GM12878 (cell line): ENCODE measurements around the gene PRKCD. TPM values are rescaled to one million over a fixed set of nuclear protein-coding genes. Genes with fewer than 3 reads are reported as not detected.

Source experiments
- ASH2L ChIP-seq: fragments of 300-600, 200-600 bp; sonication (generic); IDR thresholded peaks from 2 replicates; pipeline ENCODE4 v1.6.1; 2017; ENCODE audit warnings: low read depth, mild to moderate bottlenecking, borderline replicate concordance
- BACH1 ChIP-seq: fragments of 450-650 bp; IDR thresholded peaks from 2 replicates; pipeline ENCODE4 v1.6.1; 2017; ENCODE audit warnings: mild to moderate bottlenecking, borderline replicate concordance
- BMI1 ChIP-seq: fragments of 450-650 bp; IDR thresholded peaks from 2 replicates; pipeline ENCODE4 v1.6.1; 2016; ENCODE audit warnings: mild to moderate bottlenecking, moderate library complexity, borderline replicate concordance
- CEBPB ChIP-seq, 2 experiments: fragments of 150-350 bp in 1 of 2; IDR thresholded peaks; 2 replicates each; pipeline ENCODE4 v1.6.1; 2012 to 2014; ENCODE audit warnings: low read depth in 2 of 2, low read length in 2 of 2, borderline replicate concordance in 1 of 2, inconsistent platforms in 1 of 2
- HDAC6 ChIP-seq: fragments of 200-600 bp; sonication (generic); IDR thresholded peaks from one replicate; pipeline ENCODE4 v1.8.0; 2017; ENCODE audit warnings: antibody characterized with exemption; ENCODE audit not compliant: unreplicated experiment
- IKZF2 ChIP-seq, 2 experiments: fragments of 450-650 bp; IDR thresholded peaks; 2 replicates each; pipeline ENCODE4 v1.6.1; 2017; ENCODE audit warnings: mild to moderate bottlenecking in 2 of 2, moderate library complexity in 2 of 2
- LARP7 ChIP-seq: fragments of 450-650 bp; IDR thresholded peaks from 2 replicates; pipeline ENCODE4 v1.6.1; 2017; ENCODE audit warnings: mild to moderate bottlenecking
- MEF2B ChIP-seq: fragments of 450-650 bp; IDR thresholded peaks from 2 replicates; pipeline ENCODE4 v1.6.1; 2018; ENCODE audit warnings: mild to moderate bottlenecking, moderate library complexity; ENCODE audit not compliant: partially characterized antibody, poor library complexity, severe bottlenecking
- MTA2 ChIP-seq: fragments of 450-650 bp; IDR thresholded peaks from 2 replicates; pipeline ENCODE4 v1.6.1; 2016; ENCODE audit warnings: low read depth, mild to moderate bottlenecking, moderate library complexity
- NRF1 ChIP-seq: conservative IDR thresholded peaks from 2 replicates; pipeline ENCODE4 v1.6.1; 2011; ENCODE audit warnings: mild to moderate bottlenecking, low read depth, low read length, improper control_type of control experiment
- TCF12 ChIP-seq: IDR thresholded peaks from 2 replicates; pipeline ENCODE4 v1.6.1; 2011; ENCODE audit warnings: low read depth, mild to moderate bottlenecking, low read length
- TCF3 ChIP-seq: IDR thresholded peaks from 2 replicates; pipeline ENCODE4 v1.6.1; 2012; ENCODE audit warnings: low read depth, mild to moderate bottlenecking, low read length, borderline replicate concordance; ENCODE audit not compliant: insufficient read depth
- ZZZ3 ChIP-seq: IDR thresholded peaks from 2 replicates; pipeline ENCODE4 v1.6.1; 2011; ENCODE audit warnings: low read depth; ENCODE audit not compliant: control insufficient read depth, insufficient read length
- polyA plus RNA-seq, 11 experiments: library from polyadenylated mRNA; depleted of rRNA in 4 of 11; unstranded in 6 of 11; stranded (reverse) in 5 of 11; fragments of >200 nt; fragmentation: Nextera tagmentation in 4 of 11; fragmentation: Illumina TruSeq in 1 of 11; extraction: Ambion mirVana in 4 of 11; extraction: Trizol in 1 of 11; gene quantifications; 1 replicate in 1 of 11; 2 replicates in 10 of 11; pipeline versions ENCODE4 v1.2.1 to v1.2.3, GENCODE V29; 2011 to 2016; ENCODE audit warnings: inconsistent platforms in 2 of 11, missing spikeins in 2 of 11, low read depth in 1 of 11
- total RNA-seq, 4 experiments: library from RNA; depleted of rRNA in 3 of 4; stranded (reverse); fragments of >200 nt in 3 of 4; fragmentation: Illumina TruSeq in 1 of 4; extraction: Trizol in 1 of 4; gene quantifications; 2 replicates each; pipeline versions ENCODE4 v1.2.1 to v1.2.3, GENCODE V29; 2013 to 2021
- TF ChIP-seq, protein P1 (sequence below): fragments of 450-650 bp; conservative IDR thresholded peaks from 2 replicates; pipeline ENCODE4 v1.6.1; 2017; ENCODE audit warnings: mild to moderate bottlenecking, moderate library complexity
- TF ChIP-seq, protein P2 (sequence below): fragments of 450-650 bp; IDR thresholded peaks from 2 replicates; pipeline ENCODE4 v1.6.1; 2017; ENCODE audit warnings: antibody characterized with exemption, mild to moderate bottlenecking, moderate library complexity
- TF ChIP-seq, protein P3 (sequence below): IDR thresholded peaks from 2 replicates; pipeline ENCODE4 v1.6.1; 2012; ENCODE audit warnings: low read depth, low read length, improper control_type of control experiment
- TF ChIP-seq, protein P4 (sequence below): fragments of 450-650 bp; IDR thresholded peaks from 2 replicates; pipeline ENCODE4 v1.6.1; 2017; ENCODE audit warnings: borderline replicate concordance
- TF ChIP-seq, protein P5 (sequence below): fragments of 450-650 bp; formaldehyde crosslinking; IDR thresholded peaks from 2 replicates; pipeline ENCODE4 v1.5.0; 2022; ENCODE audit warnings: mild to moderate bottlenecking, missing genetic modification characterization

The PRKCD gene
- total and polyA plus RNA-seq, 10 of the 15 experiments (the other 5 are each of a cell fraction or from before 2014, with no cell fraction given) = 10.0 to 114 (median 42.4) TPM

DNA sequence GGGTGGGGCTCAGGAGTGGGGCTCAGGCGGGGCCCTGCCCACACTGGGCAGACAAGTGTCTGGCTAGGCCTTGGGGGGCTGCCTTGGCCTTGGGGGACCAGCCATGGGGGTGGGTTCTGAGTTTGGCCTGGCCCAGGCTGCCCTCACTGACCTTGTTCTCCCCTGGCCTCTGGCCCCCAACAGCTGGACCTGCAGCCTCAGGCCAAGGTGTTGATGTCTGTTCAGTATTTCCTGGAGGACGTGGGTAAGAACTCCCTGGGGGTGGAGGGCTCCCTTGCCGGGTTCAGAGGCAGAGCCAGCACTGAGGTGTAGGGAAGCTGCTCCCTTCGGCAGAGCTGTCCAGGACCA is 20.0 kb downstream of the PRKCD start (continued):
- TF ChIP-seq, protein P1, sequence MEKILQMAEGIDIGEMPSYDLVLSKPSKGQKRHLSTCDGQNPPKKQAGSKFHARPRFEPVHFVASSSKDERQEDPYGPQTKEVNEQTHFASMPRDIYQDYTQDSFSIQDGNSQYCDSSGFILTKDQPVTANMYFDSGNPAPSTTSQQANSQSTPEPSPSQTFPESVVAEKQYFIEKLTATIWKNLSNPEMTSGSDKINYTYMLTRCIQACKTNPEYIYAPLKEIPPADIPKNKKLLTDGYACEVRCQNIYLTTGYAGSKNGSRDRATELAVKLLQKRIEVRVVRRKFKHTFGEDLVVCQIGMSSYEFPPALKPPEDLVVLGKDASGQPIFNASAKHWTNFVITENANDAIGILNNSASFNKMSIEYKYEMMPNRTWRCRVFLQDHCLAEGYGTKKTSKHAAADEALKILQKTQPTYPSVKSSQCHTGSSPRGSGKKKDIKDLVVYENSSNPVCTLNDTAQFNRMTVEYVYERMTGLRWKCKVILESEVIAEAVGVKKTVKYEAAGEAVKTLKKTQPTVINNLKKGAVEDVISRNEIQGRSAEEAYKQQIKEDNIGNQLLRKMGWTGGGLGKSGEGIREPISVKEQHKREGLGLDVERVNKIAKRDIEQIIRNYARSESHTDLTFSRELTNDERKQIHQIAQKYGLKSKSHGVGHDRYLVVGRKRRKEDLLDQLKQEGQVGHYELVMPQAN = 0 out of 2 replicates have a peak, but pooled peaks have one; percentile 20
- TF ChIP-seq CEBPB (IDR thresholded peaks at IDR 0.05; ENCODE audit: borderline replicate concordance in 1 of 2, low read depth in 2 of 2, low read length in 2 of 2) = no peak
- no peak for TF ChIP-seq BACH1
- no peak for TF ChIP-seq TCF3
- TF ChIP-seq ASH2L = no peak
- TF ChIP-seq TCF12 = no peak
- TF ChIP-seq LARP7 = peak; percentile 53; the same call in 1 of the 2 replicates
- TF ChIP-seq MEF2B = peak; percentile 51
- TF ChIP-seq, protein P2, sequence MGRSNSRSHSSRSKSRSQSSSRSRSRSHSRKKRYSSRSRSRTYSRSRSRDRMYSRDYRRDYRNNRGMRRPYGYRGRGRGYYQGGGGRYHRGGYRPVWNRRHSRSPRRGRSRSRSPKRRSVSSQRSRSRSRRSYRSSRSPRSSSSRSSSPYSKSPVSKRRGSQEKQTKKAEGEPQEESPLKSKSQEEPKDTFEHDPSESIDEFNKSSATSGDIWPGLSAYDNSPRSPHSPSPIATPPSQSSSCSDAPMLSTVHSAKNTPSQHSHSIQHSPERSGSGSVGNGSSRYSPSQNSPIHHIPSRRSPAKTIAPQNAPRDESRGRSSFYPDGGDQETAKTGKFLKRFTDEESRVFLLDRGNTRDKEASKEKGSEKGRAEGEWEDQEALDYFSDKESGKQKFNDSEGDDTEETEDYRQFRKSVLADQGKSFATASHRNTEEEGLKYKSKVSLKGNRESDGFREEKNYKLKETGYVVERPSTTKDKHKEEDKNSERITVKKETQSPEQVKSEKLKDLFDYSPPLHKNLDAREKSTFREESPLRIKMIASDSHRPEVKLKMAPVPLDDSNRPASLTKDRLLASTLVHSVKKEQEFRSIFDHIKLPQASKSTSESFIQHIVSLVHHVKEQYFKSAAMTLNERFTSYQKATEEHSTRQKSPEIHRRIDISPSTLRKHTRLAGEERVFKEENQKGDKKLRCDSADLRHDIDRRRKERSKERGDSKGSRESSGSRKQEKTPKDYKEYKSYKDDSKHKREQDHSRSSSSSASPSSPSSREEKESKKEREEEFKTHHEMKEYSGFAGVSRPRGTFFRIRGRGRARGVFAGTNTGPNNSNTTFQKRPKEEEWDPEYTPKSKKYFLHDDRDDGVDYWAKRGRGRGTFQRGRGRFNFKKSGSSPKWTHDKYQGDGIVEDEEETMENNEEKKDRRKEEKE = no peak
- TF ChIP-seq, protein P3, sequence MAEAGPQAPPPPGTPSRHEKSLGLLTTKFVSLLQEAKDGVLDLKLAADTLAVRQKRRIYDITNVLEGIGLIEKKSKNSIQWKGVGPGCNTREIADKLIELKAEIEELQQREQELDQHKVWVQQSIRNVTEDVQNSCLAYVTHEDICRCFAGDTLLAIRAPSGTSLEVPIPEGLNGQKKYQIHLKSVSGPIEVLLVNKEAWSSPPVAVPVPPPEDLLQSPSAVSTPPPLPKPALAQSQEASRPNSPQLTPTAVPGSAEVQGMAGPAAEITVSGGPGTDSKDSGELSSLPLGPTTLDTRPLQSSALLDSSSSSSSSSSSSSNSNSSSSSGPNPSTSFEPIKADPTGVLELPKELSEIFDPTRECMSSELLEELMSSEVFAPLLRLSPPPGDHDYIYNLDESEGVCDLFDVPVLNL = no peak
- TF ChIP-seq MTA2 = no peak
- TF ChIP-seq, protein P4, sequence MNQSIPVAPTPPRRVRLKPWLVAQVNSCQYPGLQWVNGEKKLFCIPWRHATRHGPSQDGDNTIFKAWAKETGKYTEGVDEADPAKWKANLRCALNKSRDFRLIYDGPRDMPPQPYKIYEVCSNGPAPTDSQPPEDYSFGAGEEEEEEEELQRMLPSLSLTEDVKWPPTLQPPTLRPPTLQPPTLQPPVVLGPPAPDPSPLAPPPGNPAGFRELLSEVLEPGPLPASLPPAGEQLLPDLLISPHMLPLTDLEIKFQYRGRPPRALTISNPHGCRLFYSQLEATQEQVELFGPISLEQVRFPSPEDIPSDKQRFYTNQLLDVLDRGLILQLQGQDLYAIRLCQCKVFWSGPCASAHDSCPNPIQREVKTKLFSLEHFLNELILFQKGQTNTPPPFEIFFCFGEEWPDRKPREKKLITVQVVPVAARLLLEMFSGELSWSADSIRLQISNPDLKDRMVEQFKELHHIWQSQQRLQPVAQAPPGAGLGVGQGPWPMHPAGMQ = no peak
- TF ChIP-seq IKZF2 (IDR thresholded peaks at IDR 0.05) = peak in 1 of 2 experiments; percentile 36; a peak in 1 of 4 replicates
- TF ChIP-seq ZZZ3 = no peak
- 0 out of 2 replicates have a peak, but pooled peaks have one; percentile 16 for TF ChIP-seq BMI1
- no peak for TF ChIP-seq NRF1
- TF ChIP-seq, protein P5, sequence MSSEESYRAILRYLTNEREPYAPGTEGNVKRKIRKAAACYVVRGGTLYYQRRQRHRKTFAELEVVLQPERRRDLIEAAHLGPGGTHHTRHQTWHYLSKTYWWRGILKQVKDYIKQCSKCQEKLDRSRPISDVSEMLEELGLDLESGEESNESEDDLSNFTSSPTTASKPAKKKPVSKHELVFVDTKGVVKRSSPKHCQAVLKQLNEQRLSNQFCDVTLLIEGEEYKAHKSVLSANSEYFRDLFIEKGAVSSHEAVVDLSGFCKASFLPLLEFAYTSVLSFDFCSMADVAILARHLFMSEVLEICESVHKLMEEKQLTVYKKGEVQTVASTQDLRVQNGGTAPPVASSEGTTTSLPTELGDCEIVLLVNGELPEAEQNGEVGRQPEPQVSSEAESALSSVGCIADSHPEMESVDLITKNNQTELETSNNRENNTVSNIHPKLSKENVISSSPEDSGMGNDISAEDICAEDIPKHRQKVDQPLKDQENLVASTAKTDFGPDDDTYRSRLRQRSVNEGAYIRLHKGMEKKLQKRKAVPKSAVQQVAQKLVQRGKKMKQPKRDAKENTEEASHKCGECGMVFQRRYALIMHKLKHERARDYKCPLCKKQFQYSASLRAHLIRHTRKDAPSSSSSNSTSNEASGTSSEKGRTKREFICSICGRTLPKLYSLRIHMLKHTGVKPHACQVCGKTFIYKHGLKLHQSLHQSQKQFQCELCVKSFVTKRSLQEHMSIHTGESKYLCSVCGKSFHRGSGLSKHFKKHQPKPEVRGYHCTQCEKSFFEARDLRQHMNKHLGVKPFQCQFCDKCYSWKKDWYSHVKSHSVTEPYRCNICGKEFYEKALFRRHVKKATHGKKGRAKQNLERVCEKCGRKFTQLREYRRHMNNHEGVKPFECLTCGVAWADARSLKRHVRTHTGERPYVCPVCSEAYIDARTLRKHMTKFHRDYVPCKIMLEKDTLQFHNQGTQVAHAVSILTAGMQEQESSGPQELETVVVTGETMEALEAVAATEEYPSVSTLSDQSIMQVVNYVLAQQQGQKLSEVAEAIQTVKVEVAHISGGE (CRISPR knock-in tag) = no peak
- no peak for TF ChIP-seq HDAC6
